Measurements from ENCODE around the gene MICAL1. TPM values are rescaled to one million over a fixed set of nuclear protein-coding genes. Genes with fewer than 3 reads are reported as not detected.
A peak's percentile ranks its signal among the peaks of the same experiment; 100 is the strongest.

The MICAL1 gene
- total and polyA plus RNA-seq, 5 experiments from 2014 or later: 8.9 to 60.1 (median 13.8) TPM

- Mint-ChIP-seq H3K36me3 (peaks cover 0 to 17% (median 0%) of the 10 kb centered on the region in 3 donors), H3K4me1 (peaks cover 24 to 42% (median 33%) of the 10 kb centered on the region in 4 donors), H3K4me3 (peak overlapping the region; percentile 77 to 97 (median 92)), H3K9me3 (no peaks in the 10 kb centered on the region), H3K27ac (peak overlapping the region; percentile 78 to 98 (median 96)), H3K27me3 (no peaks in the 10 kb centered on the region)
- ATAC-seq: no peak
- POLR2A ChIA-PET: interaction anchor here (1.5 to 6.8 kb wide), 3 partner anchors 11 to 60 kb away, joined by 6 to 131 read pairs (median 68); partner anchors contain the start of genes CD164, MICAL1 and ZBTB24
- DNase-seq: no peak
These were observed 13.1 kb downstream of the MICAL1 start for GRCh38 chr6:109442393-109442924.

DNA sequence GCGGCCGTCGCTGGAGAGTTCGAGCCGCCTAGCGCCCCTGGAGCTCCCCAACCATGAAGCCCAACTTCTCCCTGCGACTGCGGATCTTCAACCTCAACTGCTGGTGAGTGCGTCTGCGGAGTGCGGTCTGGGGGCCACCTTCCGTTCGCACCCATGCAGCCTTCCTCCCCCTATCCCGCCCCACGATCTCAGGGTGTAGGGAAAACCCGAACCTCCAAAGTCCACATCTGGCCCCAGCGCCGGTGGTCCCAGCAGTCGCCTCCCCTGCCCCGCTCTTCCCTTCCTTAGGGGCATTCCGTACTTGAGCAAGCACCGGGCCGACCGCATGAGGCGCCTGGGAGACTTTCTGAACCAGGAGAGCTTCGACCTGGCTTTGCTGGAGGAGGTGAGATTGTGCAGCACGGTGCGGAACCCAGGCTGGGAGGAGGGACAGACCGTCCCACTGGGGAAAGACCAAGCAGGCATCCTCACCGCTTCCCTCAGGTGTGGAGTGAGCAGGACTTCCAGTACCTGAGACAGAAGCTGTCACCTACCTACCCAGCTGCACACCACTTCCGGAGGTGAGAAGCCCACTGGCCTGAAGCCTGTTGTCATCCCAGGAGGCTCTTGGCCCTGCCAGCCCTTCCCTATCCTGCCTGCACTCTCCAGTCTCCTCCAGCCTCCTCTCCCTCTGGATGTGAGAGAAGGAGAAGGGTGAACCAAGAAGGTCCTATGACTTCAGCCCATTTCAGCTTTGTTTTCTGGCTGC lies 14.3 kb downstream of the MICAL1 start:
- Mint-ChIP-seq H3K27me3 (no peaks in the 10 kb centered on the region), H3K36me3 (peaks cover 0 to 13% (median 0%) of the 10 kb centered on the region in 3 donors), H3K4me3 (peak overlapping the region; percentile 89 to 97 (median 93)), H3K27ac (peak overlapping the region; percentile 78 to 98 (median 96)), H3K4me1 (peaks cover 22 to 36% (median 30%) of the 10 kb centered on the region in 4 donors), H3K9me3 (no peaks in the 10 kb centered on the region)
- POLR2A ChIA-PET: interaction anchor here (0.5 to 6.8 kb wide), 14 partner anchors 12 to 1533 kb away, joined by 3 to 131 read pairs (median 6); partner anchors contain the start of genes CD164, MICAL1 and ZBTB24
- DNase-seq (peak in 6 of 10 donors; percentile 42 to 74 (median 54)), ATAC-seq (peak; percentile 28 to 57)

- peak; percentile 78 to 79 for ATAC-seq
- Mint-ChIP-seq H3K4me1 (peaks cover 20 to 32% (median 29%) of the 10 kb centered on the region in 4 donors), H3K27ac (peak within 1 kb of the TSS; percentile 78 to 98 (median 96)), H3K4me3 (peak within 1 kb of the TSS; percentile 89 to 97 (median 93)), H3K36me3 (peaks cover 0 to 6% (median 0%) of the 10 kb centered on the region in 3 donors), H3K27me3 (no peaks in the 10 kb centered on the region), H3K9me3 (no peaks in the 10 kb centered on the region)
- peak; percentile 61 to 86 (median 78) for DNase-seq
- POLR2A ChIA-PET: interaction anchor here (0.6 to 6.8 kb wide), 12 partner anchors 13 to 950 kb away, joined by 3 to 131 read pairs (median 4); partner anchors contain the start of genes CD164, CEP57L1, MICAL1 and SESN1
These were observed 15.1 kb downstream of the MICAL1 start, which contains the start of the genes PPIL6 and SMPD2 for GRCh38 chr6:109440331-109441068. PPIL6 (minus strand) TSS chr6:109440628; CDS start chr6:109440590, 38 bp downstream. SMPD2 (plus strand) TSS chr6:109440724; CDS start chr6:109441122, 398 bp downstream.

DNA sequence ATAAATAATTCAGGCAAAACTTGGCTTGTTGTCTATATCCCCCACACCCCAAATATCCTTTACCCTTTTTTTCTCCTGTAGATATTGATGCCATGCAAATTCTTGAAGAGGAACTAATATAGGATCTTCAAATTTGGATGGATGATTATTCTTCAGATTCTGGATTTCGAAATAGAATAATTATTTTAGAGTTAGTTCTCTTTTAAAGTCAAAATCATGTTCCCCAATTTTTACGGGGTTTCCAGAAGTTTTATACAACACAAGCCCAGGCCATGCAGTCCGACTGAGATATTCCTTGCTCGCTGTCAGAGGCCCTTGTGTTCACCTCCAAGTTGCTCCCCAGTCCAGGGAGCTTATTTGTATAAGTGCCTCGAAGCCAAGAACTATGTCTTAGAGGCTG lies 19.5 kb downstream of the MICAL1 start:
- no peaks in the 10 kb centered on the region for H3K36me3 Mint-ChIP-seq
- POLR2A ChIA-PET: interaction anchor here (1.4 kb wide), 1 partner anchor 54 kb away, joined by 3 read pairs; the partner anchor contains the start of gene CD164
- no peak for DNase-seq
- no peaks in the 10 kb centered on the region for H3K9me3 Mint-ChIP-seq
- H3K4me1 Mint-ChIP-seq: peaks cover 1 to 5% (median 3%) of the 10 kb centered on the region in 4 donors
- H3K27ac Mint-ChIP-seq: no peak overlapping the region
- H3K27me3 Mint-ChIP-seq: no peaks in the 10 kb centered on the region
- no peak for ATAC-seq
- no peak overlapping the region for H3K4me3 Mint-ChIP-seq

GRCh38 chr6:109434456-109434855 lies 21.1 kb downstream of the MICAL1 start:
- Mint-ChIP-seq H3K36me3 (no peaks in the 10 kb centered on the region), H3K4me3 (peak overlapping the region in 1 of 10 donors; percentile 20), H3K4me1 (peaks cover 0 to under 1% (median 0%) of the 10 kb centered on the region in 4 donors), H3K27me3 (no peaks in the 10 kb centered on the region), H3K27ac (no peak overlapping the region), H3K9me3 (no peaks in the 10 kb centered on the region)
- POLR2A ChIA-PET: no interaction called here
- ATAC-seq: no peak
- no peak for DNase-seq

- H3K4me3 Mint-ChIP-seq: no peak overlapping the region
- ATAC-seq (no peak), DNase-seq (no peak)
- POLR2A ChIA-PET: no interaction called here
- H3K27ac Mint-ChIP-seq: no peak overlapping the region
- H3K9me3 Mint-ChIP-seq: no peaks in the 10 kb centered on the region
- H3K27me3 Mint-ChIP-seq: peaks cover 0 to 2% (median 0%) of the 10 kb centered on the region in 5 donors
- peaks cover 0 to 4% (median 0%) of the 10 kb centered on the region in 4 donors for H3K4me1 Mint-ChIP-seq
- no peaks in the 10 kb centered on the region for H3K36me3 Mint-ChIP-seq
These were observed 26.1 kb downstream of the MICAL1 start for GRCh38 chr6:109429496-109429895.

GRCh38 chr6:109428889-109429477 lies 26.6 kb downstream of the MICAL1 start:
- Mint-ChIP-seq H3K27me3 (peaks cover 0 to 2% (median 0%) of the 10 kb centered on the region in 5 donors), H3K4me1 (peaks cover 0 to 4% (median 0%) of the 10 kb centered on the region in 4 donors), H3K4me3 (no peak overlapping the region), H3K9me3 (no peaks in the 10 kb centered on the region), H3K36me3 (no peaks in the 10 kb centered on the region), H3K27ac (no peak overlapping the region)
- POLR2A ChIA-PET: no interaction called here
- ATAC-seq (no peak), DNase-seq (no peak)

- ATAC-seq: no peak
- H3K36me3 Mint-ChIP-seq: no peaks in the 10 kb centered on the region
- H3K9me3 Mint-ChIP-seq: no peaks in the 10 kb centered on the region
- no peak for DNase-seq
- H3K27me3 Mint-ChIP-seq: peaks cover 0 to 2% (median 0%) of the 10 kb centered on the region in 5 donors
- POLR2A ChIA-PET: no interaction called here
- peaks cover 0 to 4% (median 0%) of the 10 kb centered on the region in 4 donors for H3K4me1 Mint-ChIP-seq
- H3K27ac Mint-ChIP-seq: no peak overlapping the region
- H3K4me3 Mint-ChIP-seq: no peak overlapping the region
These were observed 30.6 kb downstream of the MICAL1 start for GRCh38 chr6:109424946-109425345.

- no peak overlapping the region for H3K4me3 Mint-ChIP-seq
- H3K9me3 Mint-ChIP-seq: no peaks in the 10 kb centered on the region
- no peak for ATAC-seq
- peaks cover 0 to 2% (median 0%) of the 10 kb centered on the region in 5 donors for H3K27me3 Mint-ChIP-seq
- peak overlapping the region in 2 of 10 donors; percentile 16 to 54 for H3K27ac Mint-ChIP-seq
- DNase-seq: no peak
- no peaks in the 10 kb centered on the region for H3K36me3 Mint-ChIP-seq
- POLR2A ChIA-PET: interaction anchor here (0.5 kb wide), 1 partner anchor 970 kb away, joined by 4 read pairs; no protein-coding TSS in a partner anchor
- peaks cover 0 to 4% (median 0%) of the 10 kb centered on the region in 4 donors for H3K4me1 Mint-ChIP-seq
These were observed 34.4 kb downstream of the MICAL1 start for GRCh38 chr6:109421184-109421583.

DNA sequence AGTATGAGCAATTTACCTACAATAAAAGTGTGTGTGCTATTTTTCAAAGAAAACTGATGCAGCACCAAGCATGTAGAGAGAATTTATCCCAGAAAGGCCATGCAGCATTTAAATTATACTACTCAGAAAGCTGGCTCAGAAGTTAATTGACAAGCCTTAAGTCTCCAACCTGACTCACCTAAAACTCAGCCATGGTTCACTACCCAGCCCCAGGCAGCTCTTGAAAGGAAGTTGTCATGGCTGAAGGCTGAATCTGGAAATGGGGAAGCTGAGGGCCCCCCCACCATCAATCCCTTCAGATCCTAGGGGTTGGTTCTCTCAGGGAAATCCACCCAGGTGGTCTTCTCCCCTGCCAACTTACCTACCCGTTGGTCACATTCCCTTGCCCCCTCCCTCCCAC lies 34.8 kb downstream of the MICAL1 start:
- no peak for ATAC-seq
- DNase-seq: no peak
- H3K4me3 Mint-ChIP-seq: no peak overlapping the region
- peaks cover 0 to 4% (median 0%) of the 10 kb centered on the region in 4 donors for H3K4me1 Mint-ChIP-seq
- H3K27ac Mint-ChIP-seq: peak overlapping the region in 1 of 10 donors; percentile 16
- H3K27me3 Mint-ChIP-seq: peaks cover 0 to 2% (median 0%) of the 10 kb centered on the region in 5 donors
- POLR2A ChIA-PET: interaction anchor here (0.5 kb wide), 1 partner anchor 970 kb away, joined by 4 read pairs; no protein-coding TSS in a partner anchor
- H3K36me3 Mint-ChIP-seq: no peaks in the 10 kb centered on the region
- H3K9me3 Mint-ChIP-seq: no peaks in the 10 kb centered on the region

DNA sequence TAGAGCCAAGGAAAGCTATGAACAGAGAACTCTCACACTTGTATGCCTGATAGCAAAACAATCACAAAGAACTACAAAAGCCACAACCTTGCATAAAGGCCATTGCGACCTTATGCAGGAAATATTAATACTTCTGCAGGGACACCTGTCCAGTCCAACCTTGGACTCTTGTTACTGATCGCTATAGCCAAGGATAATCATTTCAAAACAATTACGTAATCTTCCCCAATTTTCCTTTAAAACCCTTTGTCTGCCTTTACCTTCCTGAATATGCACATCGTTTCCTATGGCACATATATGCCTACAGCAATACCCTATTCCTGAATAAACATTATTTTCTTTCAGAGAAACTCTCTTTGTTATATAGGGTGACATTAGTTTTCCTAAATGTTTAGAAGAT lies 37.9 kb downstream of the MICAL1 start:
- POLR2A ChIA-PET: no interaction called here
- Mint-ChIP-seq H3K36me3 (no peaks in the 10 kb centered on the region), H3K27me3 (no peaks in the 10 kb centered on the region), H3K4me1 (no peaks in the 10 kb centered on the region), H3K9me3 (no peaks in the 10 kb centered on the region), H3K4me3 (no peak overlapping the region), H3K27ac (no peak overlapping the region)
- ATAC-seq: no peak
- DNase-seq: no peak

GRCh38 chr6:109411034-109411433 lies 44.5 kb downstream of the MICAL1 start:
- no peaks in the 10 kb centered on the region for H3K36me3 Mint-ChIP-seq
- POLR2A ChIA-PET: no interaction called here
- peaks cover 0 to 5% (median 0%) of the 10 kb centered on the region in 9 donors for H3K9me3 Mint-ChIP-seq

More at GRCh38 chr6:109411034-109411433, 44.5 kb downstream of the MICAL1 start:
- Mint-ChIP-seq H3K4me1 (no peaks in the 10 kb centered on the region), H3K27ac (no peak overlapping the region), H3K27me3 (peaks cover 0 to 2% (median 0%) of the 10 kb centered on the region in 5 donors), H3K4me3 (no peak overlapping the region)
- ATAC-seq: no peak
- no peak for DNase-seq

All from naive thymus-derived CD8-positive, alpha-beta T cell (primary cell).